ENCODE measurements around the gene CACNA1C.

Gene CACNA1C

DNA sequence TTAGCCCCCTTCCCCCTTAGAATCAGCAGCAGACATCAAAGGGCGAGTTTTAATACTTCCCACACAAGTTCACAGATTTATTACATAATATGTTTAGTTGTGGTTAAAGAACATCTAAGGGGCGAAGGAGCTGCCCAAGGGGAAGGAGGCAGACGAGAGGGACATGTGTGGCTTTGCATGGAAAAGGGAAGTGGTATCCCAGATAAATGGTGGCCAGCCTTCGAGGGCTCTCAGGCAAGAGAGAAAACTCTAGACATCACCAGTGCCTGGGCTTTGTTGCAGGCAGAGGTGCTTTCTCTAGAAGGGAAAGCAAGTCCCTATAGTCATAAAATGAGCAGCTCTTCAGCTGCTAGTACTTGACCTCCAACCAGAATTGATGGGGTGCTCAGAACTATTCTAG is 121.2 kb downstream of the CACNA1C start:
- DNase-seq = no peak

GRCh38 chr12:2177003-2177402 is 124.2 kb downstream of the CACNA1C start:
- DNase-seq = no peak

GRCh38 chr12:2177751-2178150 is 125.0 kb downstream of the CACNA1C start:
- DNase-seq = no peak

- DNase-seq = no peak
Measured at GRCh38 chr12:2179058-2179457, 126.3 kb downstream of the CACNA1C start.

GRCh38 chr12:2179953-2180736 is 127.4 kb downstream of the CACNA1C start:
- DNase-seq = no peak

DNA sequence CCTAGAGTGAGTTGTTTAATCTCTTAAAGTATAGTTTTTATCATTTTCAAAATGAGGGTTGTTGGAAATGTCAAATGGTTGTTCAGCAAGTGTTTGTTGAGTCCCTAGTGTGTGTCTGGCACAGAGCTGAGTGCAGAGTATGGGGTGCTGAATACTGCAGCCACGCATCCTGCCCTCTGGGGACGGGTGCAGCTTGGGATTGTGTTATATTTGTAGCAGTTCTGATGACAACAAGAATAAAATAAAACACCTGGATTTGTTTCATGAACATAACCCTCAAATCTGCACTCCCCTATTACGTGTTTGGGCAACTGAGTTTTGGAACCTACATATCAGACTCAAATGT is 127.9 kb downstream of the CACNA1C start:
- DNase-seq = no peak

- no peak for DNase-seq
Measured at GRCh38 chr12:2183556-2184541, 131.1 kb downstream of the CACNA1C start.

DNA sequence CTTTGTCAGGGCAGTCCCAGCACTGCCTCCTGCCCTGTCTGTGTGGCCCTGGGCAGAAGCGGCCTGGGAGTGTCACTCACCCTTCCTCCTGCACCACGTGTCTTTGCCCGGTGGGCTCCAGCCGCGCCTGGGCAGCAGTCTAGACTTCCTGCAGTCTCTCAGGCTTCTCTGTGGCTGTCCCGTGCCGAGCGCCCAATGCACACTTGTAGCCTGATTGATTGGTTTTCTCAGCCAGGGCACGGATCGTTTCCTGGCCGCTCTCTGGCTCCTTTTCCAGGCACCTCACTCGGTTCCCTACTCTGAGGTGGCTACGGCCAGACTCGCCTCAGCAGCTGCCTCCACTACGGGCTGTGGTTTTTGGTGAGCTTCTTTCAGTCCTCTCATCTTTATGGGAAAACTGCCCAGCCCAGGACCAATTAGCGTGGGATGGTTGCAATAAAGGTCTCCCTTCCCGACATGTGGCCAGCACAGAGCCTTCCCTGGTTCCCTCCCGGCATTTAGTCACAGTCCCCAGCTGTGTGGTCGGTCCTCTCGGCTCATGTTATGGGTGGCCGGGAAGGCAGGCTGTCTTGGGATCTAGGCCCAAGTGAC is 133.1 kb downstream of the CACNA1C start:
- no peak for DNase-seq

DNA sequence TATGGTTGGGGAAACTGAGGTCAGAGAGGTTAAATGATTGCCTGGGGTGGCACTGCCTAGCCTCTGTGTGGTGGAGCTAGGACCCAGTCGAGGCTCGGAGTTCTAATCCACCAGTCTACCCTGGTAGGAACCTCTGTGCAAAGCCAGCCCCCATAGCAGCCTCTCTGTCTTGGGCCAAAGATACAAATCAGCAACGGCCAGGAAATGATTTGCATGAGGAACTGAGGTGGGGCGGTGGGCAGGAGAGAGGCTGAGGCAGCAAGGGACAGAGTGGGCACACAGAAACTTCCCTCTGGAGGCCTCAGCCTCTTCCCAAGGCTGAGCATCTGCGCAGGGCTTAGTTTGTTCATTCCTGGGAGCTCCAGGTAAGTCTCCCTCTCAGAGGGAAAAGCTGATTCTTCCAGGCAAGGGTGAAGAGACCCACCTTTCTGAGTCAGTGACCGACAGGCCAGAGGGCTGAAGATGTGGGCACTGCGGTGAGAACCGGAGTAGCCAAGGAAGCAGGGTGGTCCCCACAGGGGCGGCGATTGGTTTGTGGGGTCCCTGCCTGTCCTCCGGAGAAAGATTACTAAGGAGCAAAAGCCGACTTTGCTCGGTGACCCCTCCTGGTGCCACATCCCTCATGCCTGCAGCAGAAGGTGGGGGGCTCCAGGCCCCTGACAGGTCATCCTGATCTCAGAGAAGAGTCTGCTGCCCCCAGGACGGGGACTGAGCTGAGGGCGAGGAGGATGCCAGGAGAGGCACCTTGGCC is 134.6 kb downstream of the CACNA1C start:
- no peak for DNase-seq

- DNase-seq = no peak
Measured at GRCh38 chr12:2190085-2190484, 137.3 kb downstream of the CACNA1C start.

DNA sequence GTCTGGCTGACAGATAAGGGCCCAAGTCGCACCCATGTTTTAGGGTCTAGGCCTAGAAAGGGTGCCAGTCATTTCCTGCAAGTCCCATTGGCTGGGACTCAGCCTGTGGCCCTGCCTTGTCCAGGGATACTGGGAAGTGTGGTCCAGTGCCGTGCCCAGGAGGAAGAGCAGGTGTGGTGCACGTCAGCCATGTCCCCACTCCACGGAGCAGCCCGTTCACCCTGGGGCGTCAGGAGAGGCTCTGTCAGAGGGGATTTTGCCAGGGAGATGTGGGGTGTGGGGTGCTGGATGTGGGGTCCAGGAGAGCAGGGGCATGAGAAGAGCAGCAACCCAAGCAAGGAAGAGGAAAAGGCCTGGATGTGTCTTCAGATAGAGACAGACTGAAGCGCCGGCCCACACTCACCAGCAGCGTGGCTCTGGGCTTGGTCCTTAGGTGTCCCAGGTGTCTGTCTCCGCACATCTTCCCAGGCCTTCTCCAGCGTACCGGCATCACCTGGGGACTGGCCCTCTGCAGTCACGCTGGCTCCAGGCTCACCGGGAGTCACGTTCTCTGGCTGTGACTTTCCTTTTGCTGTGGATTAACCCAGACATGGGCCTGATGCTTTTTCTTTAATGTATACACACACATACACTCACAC is 138.2 kb downstream of the CACNA1C start:
- no peak for DNase-seq

- DNase-seq = no peak
Measured at GRCh38 chr12:2191534-2192153, 138.9 kb downstream of the CACNA1C start.

DNA sequence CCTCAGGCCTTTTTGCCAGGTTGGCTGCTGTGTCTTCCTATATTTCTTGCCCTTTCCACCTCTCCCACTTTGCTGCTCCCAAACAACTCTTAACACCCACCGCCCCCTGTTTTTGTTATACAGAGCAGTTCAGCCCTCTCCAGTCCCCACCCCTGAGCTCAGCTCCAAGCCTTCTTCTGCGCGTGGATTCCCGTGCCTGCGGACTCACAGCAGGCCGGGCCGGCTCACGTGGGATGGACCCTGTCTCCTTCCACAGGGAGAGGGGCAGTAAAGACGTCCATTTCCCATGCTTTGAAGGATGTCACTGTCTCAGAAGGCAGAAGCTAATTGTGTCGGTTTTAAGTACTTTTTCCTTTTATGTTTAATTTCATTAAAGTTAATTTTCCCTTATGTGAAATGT is 139.4 kb downstream of the CACNA1C start:
- DNase-seq = no peak

- DNase-seq = no peak
Measured at GRCh38 chr12:2194060-2194459, 141.3 kb downstream of the CACNA1C start.

GRCh38 chr12:2194571-2194970 is 141.8 kb downstream of the CACNA1C start:
- DNase-seq = no peak

DNA sequence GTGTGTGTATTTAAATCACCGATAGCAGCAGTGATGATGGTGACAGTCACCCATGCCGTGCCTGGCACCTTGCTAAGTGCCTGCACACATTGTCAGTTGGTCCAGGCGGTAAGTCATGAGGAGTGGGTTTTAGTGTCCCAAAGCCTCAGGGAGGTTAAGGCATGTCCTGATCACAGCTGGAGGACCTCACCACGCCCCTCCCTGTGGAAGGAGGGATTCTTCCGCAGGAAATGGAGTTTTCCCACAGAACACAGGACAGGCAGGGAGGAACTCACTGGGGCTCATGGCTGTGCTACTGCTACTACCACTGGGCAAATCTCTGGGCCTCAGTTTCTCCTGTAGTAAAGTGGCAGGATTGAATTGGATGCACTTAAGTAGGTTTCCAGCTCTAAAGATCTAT is 142.3 kb downstream of the CACNA1C start:
- DNase-seq = no peak

- DNase-seq = no peak
Measured at GRCh38 chr12:2198005-2198501, 145.3 kb downstream of the CACNA1C start.

DNA sequence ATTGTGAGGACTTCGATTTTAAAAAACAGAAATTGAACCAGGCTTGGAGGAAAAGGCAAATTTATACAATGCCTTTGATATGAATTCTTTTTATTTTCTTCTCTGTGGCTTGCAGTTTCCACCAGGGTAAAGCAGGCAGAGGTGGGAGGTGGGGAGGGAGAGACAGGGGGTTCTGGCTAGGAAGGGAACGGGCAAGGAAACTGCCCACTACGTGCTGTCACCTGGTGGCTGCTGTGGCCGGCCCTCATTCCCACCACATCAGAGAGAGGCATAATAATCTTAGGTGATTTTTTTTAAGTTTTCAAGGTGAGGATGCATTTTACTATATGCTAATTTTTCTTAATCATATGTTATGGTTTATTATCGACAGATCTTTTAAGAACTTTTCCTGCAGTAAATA is 145.8 kb downstream of the CACNA1C start:
- DNase-seq = no peak

DNA sequence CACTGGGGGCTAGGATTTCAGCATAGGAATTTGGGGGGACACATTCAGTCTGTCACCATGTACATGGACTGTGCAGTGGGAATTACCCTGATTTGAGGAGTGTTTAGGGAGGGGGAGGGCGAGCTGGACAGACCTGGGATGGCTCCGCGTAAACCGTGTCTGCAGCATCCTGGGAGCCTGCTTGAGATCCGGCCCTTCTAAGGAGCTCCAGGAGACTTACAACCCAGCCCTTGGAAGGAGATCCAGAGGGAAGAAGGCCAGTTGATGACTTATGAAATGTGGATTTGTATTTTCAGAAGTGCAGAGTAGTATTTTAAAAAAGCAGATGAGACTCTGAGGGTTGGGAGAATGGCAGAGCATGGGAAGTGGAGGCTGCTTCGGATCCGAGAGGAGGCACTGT is 153.2 kb downstream of the CACNA1C start:
- DNase-seq = no peak

DNA sequence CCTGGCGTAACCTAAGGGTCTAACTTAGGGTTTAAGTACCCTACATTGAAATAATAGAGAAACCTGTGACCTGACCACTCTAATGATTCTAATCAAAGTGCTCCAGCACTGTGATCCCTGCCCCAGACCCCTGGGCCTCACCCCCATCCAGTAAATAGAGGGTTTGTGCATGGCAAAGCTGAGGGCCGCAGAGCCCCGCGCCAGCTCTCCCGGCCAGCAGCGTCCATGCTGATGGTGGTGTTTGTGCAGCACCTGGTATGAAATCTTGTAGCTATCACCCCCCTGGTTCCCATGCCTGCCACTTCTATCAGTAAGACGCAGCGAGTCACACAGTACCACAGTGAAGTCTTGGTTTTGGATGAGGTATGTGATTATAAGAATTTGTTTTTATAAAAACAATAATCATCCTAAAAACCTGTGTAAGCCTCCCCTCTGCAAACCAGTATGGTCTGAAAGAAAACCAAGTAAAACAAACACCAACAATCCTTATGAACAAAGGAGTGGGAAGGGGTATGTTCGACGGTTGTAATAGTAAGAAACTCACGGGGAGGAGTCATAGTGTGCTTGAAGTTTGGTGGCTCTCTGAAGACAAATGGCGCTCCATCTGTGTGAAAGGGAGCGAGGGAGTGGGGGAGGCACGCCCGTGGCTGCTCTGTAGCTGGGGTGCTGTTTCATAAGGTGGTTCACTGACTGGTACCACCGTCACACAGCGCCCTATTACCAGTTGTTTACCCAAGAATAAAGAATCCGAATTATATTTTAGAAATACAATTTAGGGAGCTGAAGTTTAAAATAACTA is 156.2 kb downstream of the CACNA1C start:
- no peak for DNase-seq

DNA sequence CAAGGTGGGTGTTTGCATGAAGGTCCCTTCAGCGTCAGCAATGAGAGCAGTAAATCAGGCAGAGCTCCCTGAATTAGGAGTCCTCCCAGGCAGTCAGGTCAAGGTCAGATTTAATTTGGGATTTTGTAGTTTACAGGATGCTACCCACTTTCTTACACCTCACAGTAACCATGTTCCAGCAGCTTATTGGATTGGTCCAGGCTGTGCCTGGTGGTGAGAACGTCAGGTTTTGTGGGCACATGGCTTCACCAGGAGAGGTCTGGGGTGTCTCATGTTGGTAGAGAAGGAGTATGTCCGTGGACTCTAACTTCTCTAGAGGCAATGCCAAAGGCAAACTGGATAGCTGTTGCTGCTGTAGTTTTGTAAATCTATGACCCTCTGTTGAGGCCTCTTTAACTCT is 158.3 kb downstream of the CACNA1C start:
- no peak for DNase-seq

Data from stimulated activated naive CD4-positive, alpha-beta T cell (primary cell).